Kasumi-1 (cell line): ENCODE results near the gene TMEM174.

ENCODE experiments used
- DNase-seq, 2 experiments: peaks; one replicate each; lab custom pipeline; 2025; lab: John Stamatoyannopoulos, UW

The TMEM174 gene

GRCh38 chr5:73172951-73173350 is at the start of gene TMEM174:
TMEM174 (plus strand) TSS chr5:73173193; CDS start chr5:73173244, 51 bp downstream.
- DNase-seq = no peak

GRCh38 chr5:73125289-73125688 is 47.7 kb upstream of the TMEM174 start:
- no peak for DNase-seq

DNA sequence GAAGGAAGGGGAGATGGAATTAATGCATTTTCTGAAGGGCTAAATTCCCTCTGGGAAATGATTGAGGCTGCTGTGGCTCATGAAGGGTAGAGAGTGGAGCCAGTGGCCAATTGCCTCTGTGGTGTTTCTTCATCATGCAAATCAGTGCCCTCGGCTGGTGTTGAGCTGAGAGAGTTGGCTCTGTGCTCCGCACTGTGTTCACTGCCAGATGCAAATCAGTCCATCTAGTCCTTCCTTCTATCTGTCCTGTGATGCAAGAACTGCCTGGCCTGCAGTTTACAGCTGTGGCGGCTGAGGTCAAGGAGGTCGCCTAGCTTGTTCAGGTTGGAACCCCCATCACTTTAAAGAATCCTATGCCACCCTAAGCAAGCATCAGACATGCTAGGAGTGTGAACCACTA is 46.6 kb upstream of the TMEM174 start:
- DNase-seq = no peak

- DNase-seq = no peak
Observed at GRCh38 chr5:73126957-73127356, 46.0 kb upstream of the TMEM174 start.

DNA sequence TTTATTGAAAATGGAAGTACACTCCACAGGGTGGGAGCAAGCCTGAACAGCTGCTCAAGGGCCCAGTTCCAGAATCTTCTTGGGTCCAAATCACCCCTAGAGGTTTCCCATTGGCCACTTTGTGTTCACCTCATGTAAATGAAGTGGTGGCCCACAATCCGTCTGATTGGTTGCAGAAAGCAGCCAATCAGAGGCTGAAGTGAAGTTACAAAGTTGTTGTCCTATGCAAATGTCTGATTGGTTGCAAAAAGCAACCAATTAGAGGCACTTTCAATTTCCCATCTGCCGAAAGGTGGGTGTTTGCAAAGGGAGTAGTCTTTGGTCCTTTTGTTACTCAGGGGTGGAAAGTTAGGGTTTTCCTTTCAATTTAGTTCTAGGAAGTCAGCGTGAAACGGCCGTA is 43.9 kb upstream of the TMEM174 start:
- DNase-seq = no peak

GRCh38 chr5:73130811-73131210 is 42.2 kb upstream of the TMEM174 start:
- no peak for DNase-seq

- no peak for DNase-seq
Observed at GRCh38 chr5:73131711-73132425, 41.1 kb upstream of the TMEM174 start.

GRCh38 chr5:73132759-73133158 is 40.2 kb upstream of the TMEM174 start:
- DNase-seq = no peak

GRCh38 chr5:73135021-73135420 is 38.0 kb upstream of the TMEM174 start:
- DNase-seq = no peak

DNA sequence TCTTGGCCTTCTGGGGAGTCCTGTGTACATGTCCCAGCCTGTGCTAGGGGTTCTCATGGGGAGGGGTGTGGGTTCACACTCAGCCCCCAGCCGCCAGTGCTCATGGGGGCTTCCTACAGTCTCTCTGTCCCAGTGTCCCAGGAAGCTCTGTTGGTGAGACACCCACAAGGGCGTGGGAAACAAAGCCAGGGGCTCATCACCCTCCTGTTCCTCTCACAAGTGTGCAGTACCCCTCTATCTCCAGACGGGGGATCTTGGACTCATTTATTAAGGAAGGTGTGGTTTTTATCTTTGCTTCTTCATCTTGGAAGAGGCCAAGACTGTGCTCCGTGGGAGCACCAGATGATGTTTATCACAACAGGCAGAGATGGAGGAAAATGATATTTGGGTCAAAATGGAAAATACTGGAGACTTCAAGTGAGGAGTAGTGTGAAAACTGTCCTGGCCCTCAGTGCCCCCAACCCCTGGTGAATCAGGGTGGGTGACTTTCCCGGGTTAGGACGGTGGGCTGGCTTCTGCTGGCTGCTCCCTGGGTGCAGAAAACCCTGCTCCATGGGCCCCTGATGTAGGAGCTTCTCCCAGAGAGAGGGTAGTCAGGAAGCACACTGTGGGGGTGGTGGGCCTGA is 37.5 kb upstream of the TMEM174 start:
- peak; percentile 57 to 66 for DNase-seq

DNA sequence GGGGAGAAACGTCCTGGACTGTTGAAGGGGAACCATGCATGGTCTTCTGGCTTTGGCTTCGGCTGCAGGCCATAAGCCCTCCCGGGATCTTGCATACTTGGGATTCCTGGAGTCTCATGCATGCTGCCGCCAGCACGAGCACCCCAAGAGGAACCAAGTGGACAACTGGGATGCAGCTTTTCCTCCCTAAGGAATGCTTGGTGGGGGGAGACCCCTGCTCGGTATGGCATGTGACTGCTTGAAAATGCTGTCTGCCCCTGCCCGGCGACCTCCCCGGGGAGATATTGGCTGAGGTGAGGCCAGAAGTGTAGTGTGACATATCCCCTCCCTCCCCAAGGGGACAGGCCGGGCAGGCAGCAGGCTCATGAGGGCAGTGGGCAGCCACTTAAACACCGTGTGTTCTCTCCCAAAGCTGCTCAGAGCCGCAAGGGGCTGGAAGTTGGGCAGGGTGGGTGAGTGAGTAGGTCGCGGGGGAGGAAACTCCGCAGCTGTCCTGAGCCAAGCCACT is 36.9 kb upstream of the TMEM174 start:
- DNase-seq = no peak

DNA sequence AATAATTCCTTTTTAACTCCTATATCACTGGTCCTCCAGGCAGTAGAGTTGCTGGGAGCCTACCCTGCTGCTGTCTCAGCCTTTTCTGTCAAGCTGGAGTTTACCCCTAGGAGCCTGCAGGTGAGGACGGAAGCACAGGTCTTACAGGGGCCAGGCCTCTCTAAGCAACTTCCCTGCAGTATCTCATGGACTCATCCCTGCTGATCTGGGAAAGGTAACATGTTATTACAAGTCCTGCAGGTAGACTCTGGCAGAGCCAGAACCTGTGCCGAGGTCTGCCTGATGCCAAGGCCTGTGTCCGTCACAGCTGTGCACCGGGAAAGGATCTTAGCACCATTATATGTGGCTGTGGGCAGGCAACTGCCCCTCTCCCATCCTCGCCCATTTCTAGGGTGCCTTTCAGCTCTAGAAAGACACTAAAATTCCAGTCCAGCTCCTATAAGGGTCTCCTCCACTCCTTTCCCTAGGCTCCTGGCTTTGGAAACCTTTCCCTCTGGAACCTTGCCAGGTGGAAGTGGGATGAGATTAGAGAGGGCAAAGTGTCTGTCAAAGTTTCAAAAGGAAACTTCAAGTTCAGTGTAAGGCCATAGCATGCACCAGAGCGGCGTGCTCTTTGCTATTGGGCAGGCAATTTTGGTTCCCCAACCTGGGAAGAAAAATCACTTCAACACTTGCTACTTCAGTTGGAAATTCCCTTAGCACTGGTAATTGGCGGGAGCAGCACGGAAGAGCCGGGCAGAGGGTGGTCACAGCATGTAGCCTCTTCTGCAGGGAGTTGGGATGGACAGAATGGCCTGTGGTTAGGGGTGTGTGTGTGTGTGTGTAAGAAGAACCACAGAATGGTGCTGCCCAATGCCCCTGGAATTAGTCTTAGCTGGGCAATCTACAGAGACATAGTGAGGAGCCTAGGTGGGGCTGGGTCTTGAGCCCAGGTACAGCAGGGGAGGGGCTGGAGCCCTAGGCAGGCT is 35.1 kb upstream of the TMEM174 start:
- DNase-seq = no peak

DNA sequence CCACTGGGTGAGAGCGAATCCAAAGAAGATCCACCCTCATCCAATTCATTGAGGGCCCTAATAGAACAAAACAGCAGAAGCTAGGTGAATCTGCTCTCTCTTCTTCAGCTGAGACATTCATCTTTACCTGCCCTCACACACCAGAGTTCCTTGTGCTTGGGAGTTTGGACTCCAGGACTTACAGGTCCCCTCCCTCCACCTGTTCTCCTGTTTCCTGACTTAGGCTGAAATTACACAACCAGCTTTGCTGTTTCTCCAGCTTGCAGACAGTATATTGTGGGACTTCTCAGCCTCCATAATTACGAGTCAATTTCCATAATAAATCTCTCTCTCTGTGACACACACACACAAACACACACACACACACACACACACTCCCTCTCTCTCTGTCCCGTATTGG is 33.5 kb upstream of the TMEM174 start:
- DNase-seq = no peak

DNA sequence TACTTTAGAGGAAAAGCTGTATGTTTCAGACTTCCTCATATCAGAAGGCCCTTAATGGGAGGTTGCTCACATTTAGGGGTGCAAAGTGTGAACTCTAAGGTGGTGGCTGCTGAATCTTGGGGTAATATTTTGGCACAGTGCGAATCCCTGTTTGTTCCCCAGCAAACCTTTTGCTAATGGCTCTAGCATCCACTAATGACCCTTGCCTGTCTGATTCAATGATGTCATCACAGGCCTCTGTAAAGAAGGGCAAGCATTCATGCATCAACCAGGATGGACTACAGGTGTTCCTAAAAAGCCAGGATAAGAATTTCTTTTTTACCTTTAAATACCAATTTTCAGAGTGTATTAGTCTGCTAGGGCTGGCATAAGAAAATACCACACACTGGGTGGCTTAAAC is 32.2 kb upstream of the TMEM174 start:
- DNase-seq = no peak

GRCh38 chr5:73142035-73142434 is 31.0 kb upstream of the TMEM174 start:
- DNase-seq = no peak

- no peak for DNase-seq
Observed at GRCh38 chr5:73143716-73144115, 29.3 kb upstream of the TMEM174 start.

DNA sequence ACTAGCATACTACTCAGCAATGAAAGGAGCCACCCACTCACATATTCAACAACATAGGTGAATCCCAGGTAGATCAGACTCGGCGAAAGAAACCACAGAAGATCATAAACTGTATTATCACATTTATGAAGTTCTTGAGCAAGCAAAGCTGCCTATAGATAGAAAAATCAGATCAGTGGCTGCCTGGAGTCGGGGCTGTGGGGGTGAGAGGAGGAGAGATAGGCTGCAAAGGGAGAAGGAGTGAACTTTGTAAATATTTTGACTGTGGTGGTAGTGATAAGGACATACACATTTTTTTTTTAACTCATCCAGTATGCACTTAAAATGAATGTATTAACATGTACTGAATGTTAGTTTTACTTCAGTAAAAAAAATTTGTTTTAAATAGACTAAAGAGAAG is 23.5 kb upstream of the TMEM174 start:
- DNase-seq = no peak

- DNase-seq = no peak
Observed at GRCh38 chr5:73150876-73151275, 22.1 kb upstream of the TMEM174 start.

- no peak for DNase-seq
Observed at GRCh38 chr5:73151766-73152410, 21.1 kb upstream of the TMEM174 start.

DNA sequence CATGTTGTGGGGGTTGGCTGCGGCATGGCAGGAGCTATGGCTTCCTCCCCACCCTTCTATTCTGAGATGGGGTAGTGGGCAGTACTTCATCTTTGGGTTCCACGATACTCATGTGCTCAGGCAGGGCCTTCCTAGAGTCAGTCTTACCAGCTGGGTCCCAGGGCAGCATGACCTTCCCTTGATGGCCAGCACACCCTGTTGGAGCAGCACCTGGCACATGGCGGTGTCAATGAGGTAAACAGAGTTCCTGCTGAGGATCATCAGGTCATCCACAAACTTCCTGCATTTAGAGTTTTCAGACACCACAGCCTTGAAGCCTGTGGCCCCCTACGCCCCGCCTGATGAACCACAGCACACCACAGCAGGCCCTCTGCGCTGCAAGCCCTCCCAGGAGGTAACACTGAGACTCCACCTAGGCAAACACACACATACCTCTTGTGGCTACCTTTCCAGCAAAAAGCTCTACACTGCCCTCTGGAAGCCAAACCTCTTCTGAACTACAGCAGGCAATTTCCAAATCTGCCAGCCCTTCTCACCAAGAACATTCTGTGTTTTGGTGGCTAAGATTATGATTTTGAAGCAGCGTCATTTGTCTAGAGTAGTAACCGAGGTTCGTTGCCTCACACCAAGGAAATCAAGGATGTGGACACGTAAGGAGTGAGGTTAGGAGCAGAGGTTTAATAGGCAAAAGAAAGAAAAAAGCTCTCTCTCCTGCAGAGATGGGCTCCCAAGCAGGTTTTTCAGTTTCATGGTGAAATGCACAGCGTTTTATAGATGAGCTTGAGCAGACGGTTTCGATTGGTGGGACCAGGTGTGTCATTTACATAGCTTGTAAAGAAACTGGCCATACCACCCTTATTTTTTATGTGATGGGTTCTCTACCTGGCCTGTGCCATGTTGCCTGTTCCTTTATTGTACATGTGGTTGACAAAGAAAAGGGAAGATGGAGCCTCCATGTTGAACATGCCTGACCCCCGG is 20.3 kb upstream of the TMEM174 start:
- no peak for DNase-seq

GRCh38 chr5:73153513-73153912 is 19.5 kb upstream of the TMEM174 start:
- DNase-seq = no peak
